Vagina (tissue), 2 donors: ENCODE measurements around the gene ZFP30. TPM values are rescaled to one million over a fixed set of nuclear protein-coding genes. Genes with fewer than 3 reads are reported as not detected.
"Not testable (repeated sequence)": the region's sequence is repeated elsewhere in the genome, so short reads cannot be mapped to it uniquely, and the experiment has no call there.

ENCODE experiments used
- DNase-seq, 2 donors: peaks; one replicate each; pipeline ENCODE4 v3.0.0-alpha.2; 2017; ENCODE audit errors: extremely low spot score in 2 of 2
- H3K27ac ChIP-seq: fragments of 200-600 bp; sonication (generic); one replicate; pipeline ENCODE4 v1.5.1; 2019
- H3K27me3 ChIP-seq: fragments of 200-600 bp; sonication (generic); one replicate; pipeline ENCODE4 v1.5.1; 2019
- H3K36me3 ChIP-seq, 2 donors: fragments of 200-600 bp; sonication (generic); one replicate each; pipeline ENCODE4 v1.5.1; 2017 to 2019
- H3K4me1 ChIP-seq: fragments of 200-600 bp; sonication (generic); one replicate; pipeline ENCODE4 v1.5.1; 2019
- H3K4me3 ChIP-seq, 2 donors: fragments of 200-600 bp; sonication (generic); 1 replicate in 1 of 2; 2 replicates in 1 of 2; pipeline ENCODE4 v1.5.1; 2016 to 2019
- H3K9me3 ChIP-seq: fragments of 200-600 bp; sonication (generic); one replicate; pipeline ENCODE4 v1.5.1; 2019
- CTCF ChIP-seq, 3 experiments: fragments of 450-650 bp in 2 of 3; fragments of 200-600 bp in 1 of 3; sonication (generic) in 1 of 3; IDR thresholded peaks; one replicate each; pipeline ENCODE4 v1.5.1; 2017 to 2019; ENCODE audit warnings: antibody characterized with exemption in 3 of 3, mild to moderate bottlenecking in 2 of 3, moderate library complexity in 2 of 3
- POLR2A ChIP-seq, 2 donors: fragments of 450-650 bp; IDR thresholded peaks; one replicate each; pipeline ENCODE4 v1.6.1; 2017; ENCODE audit warnings: antibody characterized with exemption in 2 of 2, mild to moderate bottlenecking in 2 of 2, moderate library complexity in 2 of 2
- POLR2AphosphoS5 ChIP-seq, 2 donors: sonication (generic); formaldehyde crosslinking; IDR thresholded peaks; one replicate each; pipeline ENCODE4 v1.9.0; 2017; ENCODE audit warnings: antibody characterized with exemption in 2 of 2, mild to moderate bottlenecking in 2 of 2, low read depth in 1 of 2; ENCODE audit not compliant: insufficient read depth in 1 of 2
- intact Hi-C: fragments of 100-400 bp; cut with DNase I; formaldehyde crosslinking; loops from one replicate; pipeline ENCODE4 v1.15.1; 2023
- total RNA-seq: library from RNA; depleted of rRNA; stranded (reverse); fragments of >200 nt; gene quantifications from one replicate; pipeline ENCODE4 v1.2.3, GENCODE V29; 2016

Gene ZFP30
- total RNA-seq, 1 donor from 2014 or later, result 17.2 TPM

DNA sequence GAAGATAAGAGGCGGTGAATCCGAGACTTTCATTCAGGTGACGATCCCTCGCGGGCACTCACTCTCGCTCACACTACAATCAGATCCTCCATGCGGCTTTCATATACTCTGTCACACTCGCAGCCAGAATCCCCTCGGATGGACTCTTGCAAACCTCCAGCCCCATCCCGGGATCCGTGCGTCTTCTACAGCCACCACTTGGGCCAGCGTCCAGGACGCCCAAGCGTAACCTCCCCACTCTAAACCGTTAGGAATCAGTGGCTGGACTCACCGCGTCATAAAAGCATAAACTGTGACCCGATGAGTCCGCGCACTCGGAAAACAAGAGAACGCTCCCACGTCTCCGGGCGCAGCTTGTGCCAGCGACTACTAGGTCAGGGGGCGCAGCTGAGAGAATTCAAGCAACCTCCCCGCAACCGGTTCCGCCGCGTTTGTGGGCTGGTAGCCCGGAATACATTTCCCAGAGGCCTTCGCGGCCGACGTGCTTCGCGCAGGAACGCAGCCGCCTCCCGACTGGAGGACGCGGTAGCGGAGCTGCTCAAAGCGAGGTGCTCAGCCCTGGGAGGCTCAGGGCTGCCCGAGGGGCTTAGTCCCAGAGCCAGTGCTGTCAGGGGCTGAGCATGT, 36.7 kb upstream of the ZFP30 start:
- intact Hi-C loops, result no loop called here
- DNase-seq, result peak in 1 of 2 donors; percentile 87
- Histone ChIP-seq H3K36me3 (peaks cover 0 to 7% of the 10 kb centered on the region in 2 donors), H3K4me3 (peak overlapping the region; percentile 49 to 59), H3K27me3 (no peaks in the 10 kb centered on the region), H3K9me3 (no peaks in the 10 kb centered on the region), H3K4me1 (peaks cover 15% of the 10 kb centered on the region), H3K27ac (peak overlapping the region; percentile 70)
- TF ChIP-seq POLR2AphosphoS5 (IDR thresholded peaks at IDR 0.05; ENCODE audit: insufficient read depth in 1 of 2, low read depth in 1 of 2), result peak; percentile 84 to 89
- no peak for TF ChIP-seq POLR2A (IDR thresholded peaks at IDR 0.05)
- no peak for TF ChIP-seq CTCF (IDR thresholded peaks at IDR 0.05)

- DNase-seq, result no peak
- H3K4me1 ChIP-seq, result no peaks in the 10 kb centered on the region
- peaks cover 0 to 3% of the 10 kb centered on the region in 2 donors for H3K36me3 ChIP-seq
- TF ChIP-seq CTCF (IDR thresholded peaks at IDR 0.05) (no peak), POLR2A (IDR thresholded peaks at IDR 0.05) (no peak), POLR2AphosphoS5 (IDR thresholded peaks at IDR 0.05; ENCODE audit: insufficient read depth in 1 of 2, low read depth in 1 of 2) (no peak)
- peaks cover 6% of the 10 kb centered on the region for H3K9me3 ChIP-seq
- no peaks in the 10 kb centered on the region for H3K27me3 ChIP-seq
- intact Hi-C loops, result no loop called here
- no peak overlapping the region for H3K4me3 ChIP-seq
- H3K27ac ChIP-seq, result no peak overlapping the region
These were observed 28.3 kb upstream of the ZFP30 start for GRCh38 chr19:37683520-37683919.

DNA sequence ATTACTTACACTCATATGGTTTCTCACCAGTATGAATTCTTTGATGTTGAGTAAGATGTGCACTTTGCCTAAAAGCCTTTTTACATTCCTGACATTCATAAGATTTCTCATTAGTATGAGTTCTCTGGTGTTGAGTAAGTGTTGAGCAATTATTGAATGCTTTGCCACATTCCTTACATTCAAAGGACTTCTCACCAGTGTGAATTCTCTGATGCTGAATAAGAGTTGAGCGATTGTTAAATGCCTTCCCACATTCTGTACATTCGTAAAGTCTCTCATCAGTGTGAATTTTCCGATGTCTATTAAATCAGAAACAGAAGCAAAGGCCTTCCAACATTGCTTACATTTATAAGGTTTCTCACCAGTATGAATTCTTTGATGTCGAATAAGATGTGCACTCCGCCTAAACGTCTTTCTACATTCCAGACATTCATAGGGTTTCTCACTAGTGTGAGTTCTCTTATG, 14.2 kb upstream of the ZFP30 start:
- H3K9me3 ChIP-seq, result peaks cover 45% of the 10 kb centered on the region
- no peak overlapping the region for H3K27ac ChIP-seq
- TF ChIP-seq POLR2AphosphoS5 (IDR thresholded peaks at IDR 0.05; ENCODE audit: insufficient read depth in 1 of 2, low read depth in 1 of 2), result no peak
- TF ChIP-seq POLR2A (IDR thresholded peaks at IDR 0.05), result no peak
- TF ChIP-seq CTCF (IDR thresholded peaks at IDR 0.05), result no peak
- H3K36me3 ChIP-seq, result peaks cover 0 to 7% of the 10 kb centered on the region in 2 donors
- no peaks in the 10 kb centered on the region for H3K4me1 ChIP-seq
- intact Hi-C loops, result no loop called here
- no peak for DNase-seq
- H3K27me3 ChIP-seq, result no peaks in the 10 kb centered on the region
- no peak overlapping the region for H3K4me3 ChIP-seq

- H3K27ac ChIP-seq, intact Hi-C loops, H3K36me3 ChIP-seq, H3K9me3 ChIP-seq, H3K4me3 ChIP-seq, H3K27me3 ChIP-seq, DNase-seq: not testable (repeated sequence)
- peaks cover 27% of the 10 kb centered on the region for H3K4me1 ChIP-seq
These were observed 1.9 kb upstream of the ZFP30 start for GRCh38 chr19:37657157-37657556.

DNA sequence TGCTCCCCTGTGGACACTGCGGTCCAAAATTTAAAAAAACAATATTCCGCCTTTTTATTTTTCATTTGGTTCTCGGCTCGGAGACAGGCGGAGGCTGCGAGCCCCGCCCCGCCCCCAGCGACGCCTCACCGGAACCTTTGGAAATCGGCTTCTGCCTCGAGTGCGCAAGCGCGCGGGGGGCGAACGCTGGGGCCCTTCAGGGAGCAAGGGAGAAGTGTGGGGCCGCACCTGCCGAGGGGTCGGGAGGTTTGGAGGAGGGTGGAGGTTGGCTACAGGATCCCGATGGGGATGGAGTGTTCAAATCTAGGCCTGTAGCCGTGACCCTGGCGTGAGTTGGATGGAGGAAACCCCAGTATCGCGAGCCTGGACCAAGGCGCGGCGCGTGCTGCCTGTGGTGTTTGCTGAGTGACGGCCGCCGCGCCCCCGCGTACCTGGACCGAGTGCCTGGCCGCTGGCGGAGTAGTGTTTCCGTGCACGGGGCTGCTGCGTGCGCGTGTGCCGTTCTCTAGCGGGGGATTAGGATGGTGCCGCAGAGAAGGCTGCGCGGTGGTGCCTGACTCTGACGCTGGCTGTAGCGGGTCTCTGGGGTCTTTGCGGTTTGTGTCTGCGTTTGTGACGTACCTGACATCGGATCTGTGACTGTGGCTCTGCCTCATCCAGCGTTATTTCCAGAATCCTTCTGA, 565 bp upstream of the ZFP30 start:
- peak; percentile 78 to 80 for TF ChIP-seq POLR2AphosphoS5 (IDR thresholded peaks at IDR 0.05; ENCODE audit: insufficient read depth in 1 of 2, low read depth in 1 of 2)
- TF ChIP-seq POLR2A (IDR thresholded peaks at IDR 0.05), result no peak
- Histone ChIP-seq H3K27me3 (no peaks in the 10 kb centered on the region), H3K4me1 (peaks cover 27% of the 10 kb centered on the region), H3K9me3 (no peaks in the 10 kb centered on the region), H3K36me3 (no peaks in the 10 kb centered on the region), H3K27ac (peak overlapping the region; percentile 87), H3K4me3 (peak overlapping the region; percentile 56 to 79)
- DNase-seq, result peak in 1 of 2 donors; percentile 86
- intact Hi-C loops, result no loop called here
